ENCODE measurements around the gene OPN3.

Gene OPN3

GRCh38 chr1:241610056-241610815 is 29.9 kb downstream of the OPN3 start:
- TF ChIP-seq TCF4 (CRISPR knock-in tag; IDR thresholded peaks at IDR 0.05; ENCODE audit: borderline replicate concordance) = no peak
- no peak for TF ChIP-seq SNAI2 (CRISPR knock-in tag; IDR thresholded peaks at IDR 0.05)
- no peak for TF ChIP-seq ZNF70 (CRISPR knock-in tag; IDR thresholded peaks at IDR 0.05)
- TF ChIP-seq TOX (CRISPR knock-in tag; IDR thresholded peaks at IDR 0.05; ENCODE audit: borderline replicate concordance) = no peak
- no peak for TF ChIP-seq ZNF565 (CRISPR knock-in tag; conservative IDR thresholded peaks at IDR 0.05; ENCODE audit: low read depth)
- no peak for TF ChIP-seq PPARA (CRISPR knock-in tag; IDR thresholded peaks at IDR 0.05; ENCODE audit: borderline replicate concordance)
- TF ChIP-seq RARB (CRISPR knock-in tag; IDR thresholded peaks at IDR 0.05) = no peak
- no peak for TF ChIP-seq OSR1 (CRISPR knock-in tag; IDR thresholded peaks at IDR 0.05)
- TF ChIP-seq BACH2 (CRISPR knock-in tag; IDR thresholded peaks at IDR 0.05; ENCODE audit: borderline replicate concordance) = no peak
- TF ChIP-seq ZFP3 (CRISPR knock-in tag; IDR thresholded peaks at IDR 0.05) = no peak
- TF ChIP-seq CSDC2 (CRISPR knock-in tag; IDR thresholded peaks at IDR 0.05) = no peak
- TF ChIP-seq ZNF8 (CRISPR knock-in tag; IDR thresholded peaks at IDR 0.05) = no peak
- TF ChIP-seq GLIS3 (CRISPR knock-in tag; IDR thresholded peaks at IDR 0.05) = no peak
- no peak for TF ChIP-seq POU6F1 (CRISPR knock-in tag; IDR thresholded peaks at IDR 0.05; ENCODE audit: borderline replicate concordance, low read depth)
- TF ChIP-seq ZC3H10 (CRISPR knock-in tag; IDR thresholded peaks at IDR 0.05) = no peak
- TF ChIP-seq ESRRG (CRISPR knock-in tag; IDR thresholded peaks at IDR 0.05) = no peak
- TF ChIP-seq, protein P1, sequence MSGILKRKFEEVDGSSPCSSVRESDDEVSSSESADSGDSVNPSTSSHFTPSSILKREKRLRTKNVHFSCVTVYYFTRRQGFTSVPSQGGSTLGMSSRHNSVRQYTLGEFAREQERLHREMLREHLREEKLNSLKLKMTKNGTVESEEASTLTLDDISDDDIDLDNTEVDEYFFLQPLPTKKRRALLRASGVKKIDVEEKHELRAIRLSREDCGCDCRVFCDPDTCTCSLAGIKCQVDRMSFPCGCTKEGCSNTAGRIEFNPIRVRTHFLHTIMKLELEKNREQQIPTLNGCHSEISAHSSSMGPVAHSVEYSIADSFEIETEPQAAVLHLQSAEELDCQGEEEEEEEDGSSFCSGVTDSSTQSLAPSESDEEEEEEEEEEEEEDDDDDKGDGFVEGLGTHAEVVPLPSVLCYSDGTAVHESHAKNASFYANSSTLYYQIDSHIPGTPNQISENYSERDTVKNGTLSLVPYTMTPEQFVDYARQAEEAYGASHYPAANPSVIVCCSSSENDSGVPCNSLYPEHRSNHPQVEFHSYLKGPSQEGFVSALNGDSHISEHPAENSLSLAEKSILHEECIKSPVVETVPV (CRISPR knock-in tag; IDR thresholded peaks at IDR 0.05) = no peak
- no peak for TF ChIP-seq PATZ1 (CRISPR knock-in tag; IDR thresholded peaks at IDR 0.05; ENCODE audit: borderline replicate concordance)
- TF ChIP-seq ARNTL (CRISPR knock-in tag; IDR thresholded peaks at IDR 0.05; ENCODE audit: borderline replicate concordance, low read depth) = no peak
- ATAC-seq = no peak

DNA sequence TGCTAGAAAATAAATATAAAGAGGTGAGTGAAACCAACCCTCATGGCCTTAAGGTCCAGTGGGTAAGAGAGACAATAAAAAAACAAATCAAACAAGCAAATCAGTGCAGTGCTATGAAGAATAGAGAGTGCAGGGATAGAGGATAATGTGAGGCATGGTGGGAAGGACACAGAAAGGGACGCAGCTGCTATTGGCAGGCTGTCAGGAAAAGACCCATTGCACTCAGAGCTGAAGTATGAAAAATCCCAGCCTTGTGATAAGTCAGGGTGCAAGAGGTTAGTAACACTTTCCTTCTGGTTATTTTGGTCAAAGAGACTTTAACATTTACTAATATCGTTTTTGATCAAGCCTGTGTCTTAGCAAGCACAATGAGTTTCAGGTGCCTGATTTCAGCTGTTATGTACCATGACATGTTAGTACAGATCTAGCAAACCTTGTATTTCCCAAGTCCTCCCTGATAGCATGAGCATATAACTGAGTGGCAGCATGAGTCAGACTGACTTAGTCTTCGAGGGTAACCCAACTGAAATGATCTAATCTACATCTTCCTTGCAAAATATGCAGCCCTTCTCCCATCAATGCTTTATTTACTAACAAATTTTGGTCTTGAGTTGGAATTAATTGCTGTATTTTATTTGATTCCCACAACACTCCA is 31.7 kb downstream of the OPN3 start:
- peak; percentile 35; the same call in 2 of the 3 replicates for ATAC-seq
- no peak for TF ChIP-seq POU6F1 (CRISPR knock-in tag; IDR thresholded peaks at IDR 0.05; ENCODE audit: borderline replicate concordance, low read depth)
- no peak for TF ChIP-seq PATZ1 (CRISPR knock-in tag; IDR thresholded peaks at IDR 0.05; ENCODE audit: borderline replicate concordance)
- TF ChIP-seq GLIS3 (CRISPR knock-in tag; IDR thresholded peaks at IDR 0.05) = no peak
- no peak for TF ChIP-seq ZFP30 (CRISPR knock-in tag; IDR thresholded peaks at IDR 0.05)
- TF ChIP-seq ESRRG (CRISPR knock-in tag; IDR thresholded peaks at IDR 0.05) = no peak
- no peak for TF ChIP-seq ZFP3 (CRISPR knock-in tag; IDR thresholded peaks at IDR 0.05)
- TF ChIP-seq ARNTL (CRISPR knock-in tag; IDR thresholded peaks at IDR 0.05; ENCODE audit: borderline replicate concordance, low read depth) = no peak
- TF ChIP-seq PPARA (CRISPR knock-in tag; IDR thresholded peaks at IDR 0.05; ENCODE audit: borderline replicate concordance) = no peak
- TF ChIP-seq, protein P1 (CRISPR knock-in tag; IDR thresholded peaks at IDR 0.05) = no peak
- no peak for TF ChIP-seq RARB (CRISPR knock-in tag; IDR thresholded peaks at IDR 0.05)
- TF ChIP-seq ZC3H10 (CRISPR knock-in tag; IDR thresholded peaks at IDR 0.05) = no peak
- TF ChIP-seq BACH2 (CRISPR knock-in tag; IDR thresholded peaks at IDR 0.05; ENCODE audit: borderline replicate concordance) = no peak
- TF ChIP-seq SNAI2 (CRISPR knock-in tag; IDR thresholded peaks at IDR 0.05) = no peak
- no peak for TF ChIP-seq ISL1 (CRISPR knock-in tag; IDR thresholded peaks at IDR 0.05)
- no peak for TF ChIP-seq TSHZ2 (CRISPR knock-in tag; IDR thresholded peaks at IDR 0.05)
